Measurements from ENCODE around the gene CA10.

The CA10 gene

GRCh38 chr17:51946311-51946710 is 212.2 kb downstream of the CA10 start:
- DNase-seq: no peak

- no peak for DNase-seq
Observed at GRCh38 chr17:51941272-51941671, 217.2 kb downstream of the CA10 start.

GRCh38 chr17:51937264-51937663 is 221.2 kb downstream of the CA10 start:
- no peak for DNase-seq

- DNase-seq: no peak
Observed at GRCh38 chr17:51935477-51935876, 223.0 kb downstream of the CA10 start.

GRCh38 chr17:51933647-51934046 is 224.9 kb downstream of the CA10 start:
- no peak for DNase-seq

- no peak for DNase-seq
Observed at GRCh38 chr17:51926448-51926847, 232.1 kb downstream of the CA10 start.

- DNase-seq: no peak
Observed at GRCh38 chr17:51921500-51921899, 237.0 kb downstream of the CA10 start.

- no peak for DNase-seq
Observed at GRCh38 chr17:51914577-51914976, 243.9 kb downstream of the CA10 start.

GRCh38 chr17:51913491-51914205 is 244.9 kb downstream of the CA10 start:
- DNase-seq: no peak

- DNase-seq: no peak
Observed at GRCh38 chr17:51912939-51913338, 245.6 kb downstream of the CA10 start.

GRCh38 chr17:51911237-51911636 is 247.3 kb downstream of the CA10 start:
- no peak for DNase-seq

GRCh38 chr17:51909971-51910370 is 248.5 kb downstream of the CA10 start:
- no peak for DNase-seq

GRCh38 chr17:51908841-51909537 is 249.5 kb downstream of the CA10 start:
- DNase-seq: no peak

- DNase-seq: no peak
Observed at GRCh38 chr17:51907041-51907440, 251.5 kb downstream of the CA10 start.

- DNase-seq: no peak
Observed at GRCh38 chr17:51904379-51904778, 254.1 kb downstream of the CA10 start.

GRCh38 chr17:51901242-51901641 is 257.3 kb downstream of the CA10 start:
- no peak for DNase-seq

GRCh38 chr17:51891936-51892335 is 266.6 kb downstream of the CA10 start:
- no peak for DNase-seq

- no peak for DNase-seq
Observed at GRCh38 chr17:51890710-51891109, 267.8 kb downstream of the CA10 start.

- DNase-seq: no peak
Observed at GRCh38 chr17:51888816-51889215, 269.7 kb downstream of the CA10 start.

- no peak for DNase-seq
Observed at GRCh38 chr17:51876986-51877385, 281.5 kb downstream of the CA10 start.

- DNase-seq: no peak
Observed at GRCh38 chr17:51873302-51873701, 285.2 kb downstream of the CA10 start.

GRCh38 chr17:51869387-51869786 is 289.1 kb downstream of the CA10 start:
- no peak for DNase-seq

- no peak for DNase-seq
Observed at GRCh38 chr17:51860954-51861561, 297.5 kb downstream of the CA10 start.

GRCh38 chr17:51857052-51857597 is 301.4 kb downstream of the CA10 start:
- no peak for DNase-seq
